Stimulated activated CD8-positive, alpha-beta memory T cell treated with anti-CD3 and anti-CD28 coated beads, Interleukin-2, amount 100 ng/mL, for 1 hour (primary cell): ENCODE results near the gene MNT.
A peak's percentile ranks its signal among the peaks of the same experiment; 100 is the strongest.

Experiments used
- DNase-seq, 2 donors: peaks; one replicate each; pipeline ENCODE4 v3.0.0-alpha.2; 2020; ENCODE audit warnings: low read depth in 2 of 2

The MNT gene

GRCh38 chr17:2363851-2364762 lies 36.8 kb downstream of the MNT start:
- DNase-seq = no peak

GRCh38 chr17:2363318-2363717 lies 37.5 kb downstream of the MNT start:
- DNase-seq = no peak

GRCh38 chr17:2362881-2363280 lies 38.0 kb downstream of the MNT start:
- DNase-seq = no peak

DNA sequence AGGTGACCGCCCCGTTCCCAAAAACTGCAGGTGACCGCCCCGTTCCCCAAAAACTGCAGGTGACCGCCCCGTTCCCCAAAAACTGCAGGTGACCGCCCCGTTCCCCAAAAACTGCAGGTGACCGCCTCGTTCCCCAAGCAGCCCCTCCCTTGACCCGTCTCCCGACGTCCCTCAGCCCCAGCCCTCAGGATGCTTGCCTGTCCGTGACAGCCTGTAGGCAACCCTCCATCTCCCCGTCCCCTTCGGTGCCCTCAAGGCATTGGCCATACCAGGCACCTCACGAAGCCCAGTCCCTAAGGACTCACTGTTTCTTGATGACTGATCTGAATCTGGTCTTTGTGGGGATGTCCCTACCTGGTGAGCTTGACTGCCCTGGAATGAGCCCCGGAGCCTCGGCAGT lies 38.4 kb downstream of the MNT start:
- no peak for DNase-seq

GRCh38 chr17:2362016-2362415 lies 38.8 kb downstream of the MNT start:
- no peak for DNase-seq

GRCh38 chr17:2361010-2361760 lies 39.7 kb downstream of the MNT start:
- DNase-seq = no peak

GRCh38 chr17:2357931-2358434 lies 42.9 kb downstream of the MNT start:
- no peak for DNase-seq

- no peak for DNase-seq
Measured at GRCh38 chr17:2357237-2357636, 43.6 kb downstream of the MNT start.

- DNase-seq = no peak
Measured at GRCh38 chr17:2354311-2354710, 46.5 kb downstream of the MNT start.

DNA sequence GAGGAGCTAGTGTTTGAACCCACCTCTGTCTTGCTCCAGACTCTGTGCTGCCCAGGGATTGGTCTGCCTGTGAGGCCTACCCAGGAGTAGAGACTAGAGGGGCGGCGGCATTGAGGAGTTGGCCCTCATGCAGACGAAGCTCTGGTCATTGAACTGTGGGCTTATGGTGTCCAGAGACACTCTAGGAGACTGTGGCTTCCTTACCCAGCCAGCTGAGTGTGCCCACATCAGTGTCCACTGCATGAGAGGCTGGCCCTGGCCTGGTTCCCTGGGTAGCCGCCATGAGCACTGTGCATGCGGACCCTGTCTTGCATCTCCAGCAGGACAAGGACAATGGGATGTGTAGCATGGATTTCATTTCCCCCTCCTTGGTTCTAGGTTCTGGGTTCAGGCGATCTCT lies 49.6 kb downstream of the MNT start:
- DNase-seq = no peak

GRCh38 chr17:2347805-2348685 lies 52.8 kb downstream of the MNT start:
- DNase-seq = no peak

- DNase-seq = no peak
Measured at GRCh38 chr17:2346475-2346874, 54.4 kb downstream of the MNT start.

DNA sequence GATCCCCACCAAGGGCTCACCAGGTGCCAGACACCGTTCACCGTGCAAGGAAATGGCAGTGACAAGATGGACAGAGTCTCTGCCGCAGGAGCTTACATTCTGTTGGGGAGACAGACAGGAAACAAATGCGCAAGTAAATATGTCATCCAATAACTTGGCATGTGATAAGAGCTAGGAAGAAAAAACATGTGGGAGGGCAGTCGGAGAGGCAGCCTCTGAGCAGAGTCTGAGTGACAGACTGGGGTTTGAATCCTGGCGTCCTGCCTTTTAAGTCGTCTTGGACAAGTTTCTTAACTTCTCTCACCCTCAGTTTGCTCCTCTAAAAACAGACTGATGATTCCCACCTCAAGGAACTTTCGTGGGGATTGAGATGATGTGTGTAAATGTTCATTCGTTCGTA lies 56.3 kb downstream of the MNT start:
- no peak for DNase-seq

DNA sequence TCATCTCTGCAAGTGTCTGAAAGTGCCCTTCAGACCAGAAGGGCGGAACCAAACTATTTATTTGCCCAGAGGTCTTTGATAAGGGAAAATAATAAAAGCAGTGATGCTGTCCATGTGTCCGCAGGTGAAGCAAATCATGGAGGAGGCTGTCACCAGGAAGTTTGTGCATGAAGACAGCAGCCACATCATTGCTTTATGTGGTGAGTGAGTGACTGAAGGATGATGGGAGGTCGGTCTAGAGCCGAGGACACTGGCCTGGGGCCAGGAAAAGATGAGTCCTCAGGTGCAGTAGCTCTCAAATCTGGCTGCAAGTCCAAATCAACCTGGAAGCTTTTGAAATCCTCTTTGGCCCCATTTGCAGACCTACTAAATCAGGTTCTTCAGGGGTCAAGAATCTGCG lies 57.4 kb downstream of the MNT start:
- DNase-seq = peak in 1 of 2 donors; percentile 21

GRCh38 chr17:2338315-2338657 lies 62.6 kb downstream of the MNT start:
- no peak for DNase-seq

DNA sequence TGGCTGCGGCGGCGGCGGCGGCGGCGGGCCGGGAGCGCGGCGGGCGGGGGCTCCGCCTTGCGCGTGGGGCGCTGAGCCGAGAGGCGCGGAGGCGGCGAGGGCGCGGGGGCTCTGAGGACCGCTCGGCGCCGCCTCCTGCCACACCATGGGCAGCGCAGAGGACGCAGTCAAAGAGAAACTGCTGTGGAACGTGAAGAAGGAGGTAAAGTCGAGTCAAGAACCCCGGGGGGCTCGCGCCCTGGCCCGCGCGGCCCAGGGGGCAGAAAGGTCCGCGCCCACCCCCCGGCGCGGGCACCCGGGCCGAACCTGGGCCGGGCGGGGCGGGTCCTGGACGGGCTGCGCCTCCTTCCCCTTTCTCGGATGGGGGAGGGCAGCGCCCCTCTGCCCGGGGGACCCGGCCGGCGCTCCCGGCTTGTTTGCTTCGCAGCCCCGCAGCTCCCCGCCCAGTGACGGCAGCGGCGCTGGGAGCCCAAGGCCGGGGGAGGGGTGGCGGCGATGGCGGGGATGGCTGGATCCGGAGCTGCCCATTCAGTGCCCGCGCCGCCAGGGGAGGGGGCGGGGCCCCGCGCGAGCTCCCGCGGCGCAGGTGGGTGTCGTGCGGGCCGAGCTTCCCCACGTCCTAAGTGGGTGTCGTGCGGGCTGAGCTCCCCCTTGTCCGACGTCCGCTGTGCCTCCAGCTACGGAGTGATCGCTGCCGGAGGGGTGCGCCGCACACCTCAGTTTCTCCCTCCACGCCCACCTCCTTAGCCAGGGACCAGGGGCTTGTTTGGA lies 63.1 kb downstream of the MNT start:
- no peak for DNase-seq

DNA sequence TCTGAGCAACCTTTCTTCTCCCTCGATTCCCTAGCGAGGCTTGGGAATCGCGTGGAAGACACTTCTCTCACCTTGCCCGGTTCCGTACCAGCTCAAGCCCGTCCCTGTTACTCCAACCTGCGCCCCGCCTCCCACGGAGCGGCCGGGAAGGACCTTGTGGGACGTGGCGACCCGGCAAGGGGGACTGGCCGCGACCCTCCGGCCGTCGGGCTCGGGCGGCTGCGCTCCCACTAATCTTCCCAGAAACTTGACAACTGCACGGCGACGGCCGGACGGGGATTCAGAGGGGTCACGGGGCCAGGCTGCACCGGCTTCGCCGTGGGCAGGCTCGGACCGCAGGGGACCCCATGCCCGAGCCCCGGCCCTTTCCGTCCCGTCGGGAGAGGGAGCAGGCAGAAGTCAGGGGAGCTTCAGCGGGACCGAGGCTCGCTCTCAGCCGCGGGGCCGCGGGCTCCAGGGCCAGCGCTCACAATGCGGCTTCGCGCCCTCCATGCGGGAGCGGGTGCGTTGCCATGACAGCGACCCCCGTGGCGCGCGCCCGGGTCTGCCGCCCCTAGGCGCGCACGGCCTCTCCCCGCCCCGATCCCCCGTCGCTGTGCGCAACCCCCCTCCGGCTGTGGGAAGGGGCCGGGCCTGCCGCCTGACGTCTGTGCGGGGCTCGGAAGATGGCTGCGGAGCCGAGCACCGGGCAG lies 63.9 kb downstream of the MNT start, which contains the start of gene SGSM2:
TSS of gene SGSM2 (plus strand) at position 650 of the 692 bp plus-strand sequence. CDS start 188 bp downstream, outside the sequence.
- peak; percentile 41 to 43 for DNase-seq

GRCh38 chr17:2336215-2336851 lies 64.5 kb downstream of the MNT start, which contains the start of gene TSR1:
TSR1 (minus strand) TSS chr17:2336457; CDS start chr17:2336427, 30 bp downstream.
- peak; percentile 65 to 81 for DNase-seq

GRCh38 chr17:2335726-2336214 lies 65.1 kb downstream of the MNT start:
- no peak for DNase-seq
